HepG2 (cell line): Measurements from ENCODE around the gene TSC22D1. TPM values are rescaled to one million over a fixed set of nuclear protein-coding genes. Genes with fewer than 3 reads are reported as not detected.

Experiments
- ATAC-seq: fragments of 200-7000 bp; cut with Tn5 transposase; 3 replicates; pipeline ENCODE4 v1.9.1; 2020; ENCODE audit warnings: mild to moderate bottlenecking, moderate library complexity
- BruUV-seq: library from RNA; stranded (reverse); fragments of 400-500 nt; replicated peaks from 2 replicates; lab custom pipeline; 2021; lab: Mats Ljungman, UMichigan
- CTCF ChIA-PET: fragments of 300-600 bp; formaldehyde crosslinking; extraction: SDS; loops from one replicate; lab custom pipeline; 2021; ENCODE audit warnings: low total read pairs, inconsistent platforms, low intra/inter-chr PET ratio; lab: Yijun Ruan, JAX
- POLR2A ChIA-PET: fragments of 350-600 bp; sonication (Branson Sonifier 250); formaldehyde crosslinking; loops from one replicate; lab custom pipeline; 2020; ENCODE audit warnings: antibody characterized with exemption, inconsistent platforms; lab: Yijun Ruan, JAX
- DNase-seq: peaks from one replicate; pipeline ENCODE4 v3.0.0-alpha.2; 2015; ENCODE audit warnings: low spot score
- FAIRE-seq: peaks from 3 replicates; lab custom pipeline; 2011; peaks lifted over from hg19 to GRCh38; lab: Jason Lieb, UNC
- H2AFZ ChIP-seq: one replicate; pipeline ENCODE4 v1.6.1; 2011; ENCODE audit warnings: low read length, inconsistent platforms
- H3K27ac ChIP-seq: fragments of 300-600 bp; 3 replicates; pipeline ENCODE4 v1.8.0; 2011; ENCODE audit warnings: mixed run types, mild to moderate bottlenecking, mixed read lengths, low read length, inconsistent platforms; ENCODE audit not compliant: insufficient read depth; ENCODE audit errors: extremely low read length
- H3K27me3 ChIP-seq, 2 experiments: fragments of 200-600 bp in 1 of 2; 2 replicates in 1 of 2; 3 replicates in 1 of 2; pipeline versions ENCODE4 v1.6.0 to v1.8.0; 2011; ENCODE audit warnings: low read length in 2 of 2, mild to moderate bottlenecking in 2 of 2, moderate library complexity in 2 of 2, inconsistent platforms in 1 of 2; ENCODE audit not compliant: insufficient read depth in 2 of 2, control insufficient read depth in 1 of 2
- H3K36me3 ChIP-seq, 2 experiments: fragments of 200-600 bp in 1 of 2; replicated peaks in 1 of 2; 2 replicates in 1 of 2; 3 replicates in 1 of 2; pipeline versions ENCODE4 v1.5.1 to v1.8.0; 2011; ENCODE audit warnings: low read length in 2 of 2, inconsistent platforms in 1 of 2; ENCODE audit not compliant: insufficient read depth in 2 of 2, control insufficient read depth in 1 of 2
- H3K4me1 ChIP-seq: 2 replicates; pipeline ENCODE4 v1.5.1; 2012; ENCODE audit warnings: low read length, inconsistent platforms; ENCODE audit not compliant: insufficient read depth
- H3K4me2 ChIP-seq: 2 replicates; pipeline ENCODE4 v1.6.0; 2011; ENCODE audit warnings: low read depth, low read length, inconsistent platforms
- H3K4me3 ChIP-seq, 3 experiments: fragments of 200-600 bp in 1 of 3; sonication (generic), shearing (Covaris generic) in 1 of 3; replicated peaks in 1 of 3; 2 replicates each; pipeline ENCODE4 v1.5.1; 2011 to 2016; ENCODE audit warnings: low read length in 3 of 3, inconsistent platforms in 2 of 3, low read depth in 2 of 3, mild to moderate bottlenecking in 2 of 3, control low read depth in 1 of 3, mixed read lengths in 1 of 3; ENCODE audit not compliant: insufficient read depth in 1 of 3
- H3K79me2 ChIP-seq: one replicate; pipeline ENCODE4 v1.6.1; 2011; ENCODE audit warnings: low read length, inconsistent platforms; ENCODE audit not compliant: insufficient read depth
- H3K9ac ChIP-seq: 2 replicates; pipeline ENCODE4 v1.6.0; 2011; ENCODE audit warnings: mild to moderate bottlenecking, low read depth, low read length, inconsistent platforms; ENCODE audit not compliant: insufficient read depth
- H3K9me3 ChIP-seq: 2 replicates; pipeline ENCODE4 v1.5.1; 2012; ENCODE audit warnings: mild to moderate bottlenecking, low read length
- H4K20me1 ChIP-seq: 2 replicates; pipeline ENCODE4 v1.6.0; 2011; ENCODE audit warnings: inconsistent platforms, mild to moderate bottlenecking, low read length, moderate library complexity; ENCODE audit not compliant: insufficient read depth
- ARNT2 ChIP-seq: sonication (generic); formaldehyde crosslinking; IDR thresholded peaks from 2 replicates; pipeline ENCODE4 v1.8.0; 2022; ENCODE audit warnings: mild to moderate bottlenecking, low read depth, missing genetic modification reagents, moderate library complexity
- TRAFD1 ChIP-seq: sonication (generic); formaldehyde crosslinking; IDR thresholded peaks from 2 replicates; pipeline ENCODE4 v1.5.1; 2020; ENCODE audit warnings: missing genetic modification reagents, mild to moderate bottlenecking, borderline replicate concordance
- TRIM22 ChIP-seq: fragments of 450-650 bp; IDR thresholded peaks from 2 replicates; pipeline ENCODE4 v1.6.1; 2017
- ZBTB10 ChIP-seq: sonication (generic); formaldehyde crosslinking; IDR thresholded peaks from 2 replicates; pipeline ENCODE4 v1.4.0; 2020; ENCODE audit warnings: missing genetic modification reagents, borderline replicate concordance
- WGBS: methylation state at CpG from one replicate; pipeline ENCODE4 v1.1.6; 2017; ENCODE audit warnings: low lambda C conversion rate; 5-methylcytosine and 5-hydroxymethylcytosine counted together
- in situ Hi-C: cut with HindIII; loops from 2 replicates; pipeline ENCODE4 v1.10.0; 2017; ENCODE audit warnings: low pct_unique_long_range_greater_than_20kb; ENCODE audit not compliant: extremely low pct_ligation_motif_present
- intact Hi-C: fragments of 100-400 bp; cut with micrococcal nuclease; formaldehyde crosslinking; loops from one replicate; pipeline ENCODE4 v1.10.0; 2022; ENCODE audit not compliant: unreplicated experiment
- polyA plus RNA-seq, 8 experiments: library from polyadenylated mRNA; depleted of rRNA in 3 of 8; stranded (reverse) in 7 of 8; unstranded in 1 of 8; fragments of >200 nt; fragmentation: Illumina TruSeq in 4 of 8; extraction: Trizol in 4 of 8; gene quantifications; 2 replicates each; pipeline versions ENCODE4 v1.2.1 to v1.2.3, GENCODE V29; 2011 to 2016; ENCODE audit warnings: low read depth in 4 of 8, missing spikeins in 1 of 8, mixed read lengths in 1 of 8; ENCODE audit not compliant: insufficient read depth in 1 of 8
- total RNA-seq, 5 experiments: library from RNA; depleted of rRNA; stranded (reverse); fragments of >200 nt; fragmentation: Illumina TruSeq; extraction: Trizol; gene quantifications; 2 replicates each; pipeline ENCODE4 v1.2.3, GENCODE V29; 2016; ENCODE audit warnings: low read depth in 1 of 5

The TSC22D1 gene
- total and polyA plus RNA-seq, 2 of the 13 experiments (the other 11 are each of a cell fraction or from before 2014, with no cell fraction given), result 18.4 to 35.7 TPM

- no peaks in the 10 kb centered on the region for H3K79me2 ChIP-seq
- POLR2A ChIA-PET, result no interaction called here
- H3K9me3 ChIP-seq, result no peaks in the 10 kb centered on the region
- no peaks in the 10 kb centered on the region for H4K20me1 ChIP-seq
- no peak overlapping the region for H3K27ac ChIP-seq
- no peak overlapping the region for H3K4me3 ChIP-seq
- TF ChIP-seq ARNT2, result no peak
- TF ChIP-seq, all 625 proteins: peak for 0
- intact Hi-C loops (no loop called here), in situ Hi-C loops (no loop called here)
- Histone ChIP-seq H2AFZ (no peak overlapping the region), H3K4me1 (peaks cover 25% of the 10 kb centered on the region), H3K4me2 (no peak overlapping the region; the same call in 1 of the 2 replicates), H3K36me3 (no peaks in the 10 kb centered on the region), H3K9ac (no peak overlapping the region), H3K27me3 (no peaks in the 10 kb centered on the region)
- peak; percentile 40 for ATAC-seq
- CTCF ChIA-PET, result no interaction called here
- no peak for FAIRE-seq
- no TSS peak for BruUV-seq
- DNase-seq, result no peak
- 3% methylated on average over 8 of the region's 8 CpGs for whole genome bisulfite sequencing
Observed at GRCh38 chr13:44393391-44393790, 182.7 kb downstream of the TSC22D1 start.

GRCh38 chr13:44389876-44390275, 186.3 kb downstream of the TSC22D1 start:
- intact Hi-C loops, result no loop called here
- BruUV-seq, result no TSS peak
- CTCF ChIA-PET, result no interaction called here

More at GRCh38 chr13:44389876-44390275, 186.3 kb downstream of the TSC22D1 start:
- H3K4me1 ChIP-seq, result peaks cover 18% of the 10 kb centered on the region
- in situ Hi-C loops, result no loop called here
- H3K9me3 ChIP-seq, result no peaks in the 10 kb centered on the region
- no peak overlapping the region for H3K4me2 ChIP-seq
- no peak for TF ChIP-seq TRAFD1 (CRISPR knock-in tag)
- no peak for TF ChIP-seq ZBTB10
- no peak for TF ChIP-seq TRIM22
- POLR2A ChIA-PET, result interaction anchor here (1.1 kb wide), 1 partner anchor 47 kb away, joined by 3 read pairs; no protein-coding TSS in a partner anchor
- H3K27ac ChIP-seq, result no peak overlapping the region
- no peak overlapping the region for H2AFZ ChIP-seq
- WGBS, result 8% methylated on average over 1 of the region's 1 CpG
- no peaks in the 10 kb centered on the region for H3K79me2 ChIP-seq
- FAIRE-seq, result no peak
- H3K27me3 ChIP-seq, result no peaks in the 10 kb centered on the region
- no peak overlapping the region for H3K9ac ChIP-seq
- no peak overlapping the region for H3K4me3 ChIP-seq
- no peak for ATAC-seq
- no peaks in the 10 kb centered on the region for H3K36me3 ChIP-seq
- H4K20me1 ChIP-seq, result no peaks in the 10 kb centered on the region
- DNase-seq, result no peak
